Fibroblast of lung (primary cell): ENCODE data around the gene GALNT7. TPM values are rescaled to one million over a fixed set of nuclear protein-coding genes. Genes with fewer than 3 reads are reported as not detected.

Source experiments
- DNase-seq, 2 donors: peaks; one replicate each; pipeline versions ENCODE4 v3.0.0 to v3.0.0-alpha.2; 2010; ENCODE audit warnings: low read depth in 2 of 2
- H2AFZ ChIP-seq: 2 replicates; pipeline ENCODE4 v1.5.1; 2012; ENCODE audit warnings: low read length, control low read depth, inconsistent platforms
- H3K27ac ChIP-seq: 2 replicates; pipeline ENCODE4 v1.5.1; 2011; ENCODE audit warnings: low read length, control low read depth; ENCODE audit not compliant: insufficient read depth
- H3K27me3 ChIP-seq: 2 replicates; pipeline ENCODE4 v1.5.1; 2011; ENCODE audit warnings: mild to moderate bottlenecking, low read length; ENCODE audit not compliant: control insufficient read depth, insufficient read depth
- H3K36me3 ChIP-seq: 2 replicates; pipeline ENCODE4 v1.5.1; 2011; ENCODE audit warnings: low read length; ENCODE audit not compliant: control insufficient read depth, insufficient read depth
- H3K4me1 ChIP-seq: 2 replicates; pipeline ENCODE4 v1.5.1; 2011; ENCODE audit warnings: low read length; ENCODE audit not compliant: control insufficient read depth, insufficient read depth; ENCODE audit errors: extremely low read depth
- H3K4me2 ChIP-seq: 2 replicates; pipeline ENCODE4 v1.5.1; 2011; ENCODE audit warnings: low read length, control low read depth; ENCODE audit not compliant: insufficient read depth; ENCODE audit errors: extremely low read depth
- H3K4me3 ChIP-seq, 4 experiments: fragments of 200-600 bp in 1 of 4; sonication (generic) in 1 of 4; replicated peaks in 1 of 4; 2 replicates each; pipeline ENCODE4 v1.5.1; 2011 to 2016; ENCODE audit warnings: low read length in 4 of 4, low read depth in 3 of 4, mild to moderate bottlenecking in 3 of 4, control low read depth in 2 of 4, inconsistent platforms in 1 of 4, mixed read lengths in 1 of 4; ENCODE audit not compliant: insufficient read depth in 1 of 4; ENCODE audit errors: control extremely low read depth in 1 of 4
- H3K79me2 ChIP-seq: 2 replicates; pipeline ENCODE4 v1.5.1; 2012; ENCODE audit warnings: mild to moderate bottlenecking, low read length, inconsistent platforms; ENCODE audit not compliant: control insufficient read depth, insufficient read depth
- H3K9ac ChIP-seq: 2 replicates; pipeline ENCODE4 v1.5.1; 2011; ENCODE audit warnings: mild to moderate bottlenecking, low read length, control low read depth; ENCODE audit not compliant: insufficient read depth
- H3K9me3 ChIP-seq: 2 replicates; pipeline ENCODE4 v1.5.1; 2012; ENCODE audit warnings: low read depth, low read length; ENCODE audit not compliant: control insufficient read depth, insufficient read depth
- H4K20me1 ChIP-seq: 2 replicates; pipeline ENCODE4 v1.5.1; 2011; ENCODE audit warnings: low read length; ENCODE audit not compliant: control insufficient read depth, insufficient read depth; ENCODE audit errors: extremely low read depth
- CTCF ChIP-seq, 2 donors: IDR thresholded peaks in 1 of 2; conservative IDR thresholded peaks in 1 of 2; 1 replicate in 1 of 2; 2 replicates in 1 of 2; pipeline ENCODE4 v1.5.1; 2011 to 2012; ENCODE audit warnings: low read length in 2 of 2, control low read depth in 1 of 2, inconsistent platforms in 1 of 2, low read depth in 1 of 2, mild to moderate bottlenecking in 1 of 2
- EZH2 ChIP-seq: IDR thresholded peaks from 2 replicates; pipeline ENCODE4 v1.5.1; 2012; ENCODE audit warnings: low read length, control low read depth, mild to moderate bottlenecking; ENCODE audit errors: missing control alignments
- polyA plus RNA-seq, 2 donors: library from polyadenylated mRNA; depleted of rRNA in 1 of 2; stranded (reverse) in 1 of 2; unstranded in 1 of 2; fragments of >200 nt; gene quantifications; 2 replicates each; pipeline ENCODE4 v1.2.1, GENCODE V29; 2011 to 2012; ENCODE audit warnings: missing spikeins in 1 of 2
- total RNA-seq: library from RNA; depleted of rRNA; stranded (reverse); fragments of >200 nt; gene quantifications from 2 replicates; pipeline ENCODE4 v1.2.1, GENCODE V29; 2014

Gene GALNT7
- total and polyA plus RNA-seq, 2 donors (not counting 1 experiment from before 2014, with no cell fraction given) = 40.4 to 45.4 TPM

DNA sequence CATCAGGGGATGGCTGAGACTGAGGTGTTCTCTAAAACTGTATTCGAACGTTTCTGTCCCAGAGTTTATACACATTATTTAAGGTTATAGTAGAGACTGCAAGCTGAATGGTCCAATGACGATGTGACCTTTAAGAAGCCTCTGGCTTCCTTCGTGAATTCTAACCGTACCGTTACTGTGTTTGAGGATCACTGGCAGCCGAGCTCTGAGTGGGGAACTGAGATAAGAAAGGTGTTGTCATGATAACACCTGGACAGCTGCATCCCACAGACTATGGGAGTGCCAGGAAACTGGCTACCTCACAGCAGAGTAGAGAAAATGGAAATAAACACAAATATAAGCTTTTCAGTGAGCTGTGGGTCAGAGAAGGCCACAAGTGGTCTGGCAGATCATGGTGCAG is 106.5 kb downstream of the GALNT7 start:
- TF ChIP-seq CTCF (conservative IDR thresholded peaks at IDR 0.05 in 1 of 2, IDR thresholded peaks at IDR 0.05 in 1 of 2; ENCODE audit: low read depth in 1 of 2, low read length in 2 of 2) (no peak), EZH2 (no peak)
- H3K4me1 ChIP-seq = peaks cover 7% of the 10 kb centered on the region
- no peak overlapping the region for H3K4me2 ChIP-seq
- H2AFZ ChIP-seq = no peak overlapping the region
- H3K79me2 ChIP-seq = no peaks in the 10 kb centered on the region
- no peaks in the 10 kb centered on the region for H3K27me3 ChIP-seq
- no peaks in the 10 kb centered on the region for H3K36me3 ChIP-seq
- no peaks in the 10 kb centered on the region for H4K20me1 ChIP-seq
- DNase-seq = no peak
- no peak overlapping the region for H3K27ac ChIP-seq
- H3K4me3 ChIP-seq = no peak overlapping the region
- no peaks in the 10 kb centered on the region for H3K9me3 ChIP-seq
- no peak overlapping the region for H3K9ac ChIP-seq

DNA sequence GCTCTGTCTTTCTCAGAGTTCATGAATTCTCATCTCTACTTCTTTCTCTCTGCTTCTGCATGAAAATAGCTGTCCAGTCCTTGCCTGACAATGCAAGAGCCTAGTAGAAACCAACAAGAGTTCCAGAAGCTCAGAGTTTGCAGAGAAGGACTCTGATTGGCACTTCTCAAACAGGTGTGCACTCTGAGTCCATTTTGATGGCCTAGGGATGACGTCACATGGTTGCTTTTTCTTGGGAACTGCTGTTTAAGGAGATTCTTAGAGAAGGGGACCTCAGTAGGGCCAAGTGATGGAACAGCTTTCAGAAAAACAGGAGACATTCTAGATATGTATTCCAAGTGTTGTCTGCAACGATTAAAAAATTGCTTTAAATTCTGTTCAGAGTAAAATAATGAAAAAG is 108.7 kb downstream of the GALNT7 start:
- H3K4me2 ChIP-seq = no peak overlapping the region
- H3K4me3 ChIP-seq = no peak overlapping the region
- no peaks in the 10 kb centered on the region for H3K79me2 ChIP-seq
- peaks cover 4% of the 10 kb centered on the region for H3K4me1 ChIP-seq
- DNase-seq = no peak
- H3K27ac ChIP-seq = no peak overlapping the region
- no peaks in the 10 kb centered on the region for H3K27me3 ChIP-seq
- TF ChIP-seq EZH2 (no peak), CTCF (conservative IDR thresholded peaks at IDR 0.05 in 1 of 2, IDR thresholded peaks at IDR 0.05 in 1 of 2; ENCODE audit: low read depth in 1 of 2, low read length in 2 of 2) (no peak)
- no peak overlapping the region for H2AFZ ChIP-seq
- H3K9me3 ChIP-seq = no peaks in the 10 kb centered on the region
- no peak overlapping the region for H3K9ac ChIP-seq
- H4K20me1 ChIP-seq = no peaks in the 10 kb centered on the region
- no peaks in the 10 kb centered on the region for H3K36me3 ChIP-seq

DNA sequence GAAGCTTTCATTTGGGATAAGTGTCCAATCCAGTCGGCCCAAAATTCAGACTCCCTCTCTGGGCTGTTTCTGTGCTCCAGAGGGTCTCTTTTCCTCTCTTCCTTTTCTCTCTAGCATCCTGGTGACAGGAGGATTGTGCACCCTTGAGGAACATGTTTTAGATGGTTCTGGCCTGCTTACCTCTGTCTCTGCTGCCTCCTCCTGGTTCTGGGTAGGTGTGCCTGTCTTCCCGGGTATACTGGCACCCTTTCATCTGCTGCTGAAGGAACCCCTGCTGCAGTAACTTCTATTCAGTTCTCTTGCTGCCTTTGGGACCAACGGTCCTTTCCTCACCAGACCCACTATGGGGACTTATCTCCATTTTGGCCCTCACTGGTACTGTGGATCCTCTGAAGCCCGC is 112.4 kb downstream of the GALNT7 start:
- H3K79me2 ChIP-seq = no peaks in the 10 kb centered on the region
- no peak for TF ChIP-seq CTCF (conservative IDR thresholded peaks at IDR 0.05 in 1 of 2, IDR thresholded peaks at IDR 0.05 in 1 of 2; ENCODE audit: low read depth in 1 of 2, low read length in 2 of 2)
- TF ChIP-seq EZH2 = no peak
- H3K9ac ChIP-seq = no peak overlapping the region
- no peak overlapping the region for H3K27ac ChIP-seq
- no peaks in the 10 kb centered on the region for H3K9me3 ChIP-seq
- H3K36me3 ChIP-seq = no peaks in the 10 kb centered on the region
- H2AFZ ChIP-seq = no peak overlapping the region
- no peaks in the 10 kb centered on the region for H4K20me1 ChIP-seq
- DNase-seq = no peak
- H3K4me2 ChIP-seq = no peak overlapping the region
- H3K4me1 ChIP-seq = no peaks in the 10 kb centered on the region
- no peak overlapping the region for H3K4me3 ChIP-seq
- H3K27me3 ChIP-seq = no peaks in the 10 kb centered on the region
